ENCODE measurements around the gene SDK1. TPM values are rescaled to one million over a fixed set of nuclear protein-coding genes. Genes with fewer than 3 reads are reported as not detected.

The SDK1 gene
- total RNA-seq, 4 donors from 2014 or later: 7.5 to 35.0 (median 10.2) TPM

GRCh38 chr7:3959364-3959763, 658.3 kb downstream of the SDK1 start:
- no peak for TF ChIP-seq CTCF (IDR thresholded peaks at IDR 0.05; ENCODE audit: low read depth)

- no peak for TF ChIP-seq CTCF (IDR thresholded peaks at IDR 0.05; ENCODE audit: low read depth)
These were observed 659.2 kb downstream of the SDK1 start for GRCh38 chr7:3960050-3960763.

- TF ChIP-seq CTCF (IDR thresholded peaks at IDR 0.05; ENCODE audit: low read depth): no peak
These were observed 659.9 kb downstream of the SDK1 start for GRCh38 chr7:3960942-3961341.

GRCh38 chr7:3961857-3962503, 660.9 kb downstream of the SDK1 start:
- TF ChIP-seq CTCF (IDR thresholded peaks at IDR 0.05; ENCODE audit: low read depth): no peak

- no peak for TF ChIP-seq CTCF (IDR thresholded peaks at IDR 0.05; ENCODE audit: low read depth)
These were observed 664.0 kb downstream of the SDK1 start for GRCh38 chr7:3964980-3965606.

- TF ChIP-seq CTCF (IDR thresholded peaks at IDR 0.05; ENCODE audit: low read depth): no peak
These were observed 664.8 kb downstream of the SDK1 start for GRCh38 chr7:3965794-3966395.

GRCh38 chr7:3968234-3968633, 667.2 kb downstream of the SDK1 start:
- TF ChIP-seq CTCF (IDR thresholded peaks at IDR 0.05; ENCODE audit: low read depth): no peak
